Osteoblast (primary cell): Measurements from ENCODE around the gene SIAH2. TPM values are rescaled to one million over a fixed set of nuclear protein-coding genes. Genes with fewer than 3 reads are reported as not detected.

Experiments used
- DNase-seq: peaks from one replicate; pipeline ENCODE4 v3.0.0; 2011; ENCODE audit warnings: low spot score, mixed read lengths; ENCODE audit not compliant: insufficient read length; ENCODE audit errors: missing footprints
- H2AFZ ChIP-seq: 2 replicates; pipeline ENCODE4 v1.6.0; 2011; ENCODE audit warnings: mild to moderate bottlenecking, low read length
- H3K27ac ChIP-seq: 2 replicates; pipeline ENCODE4 v1.5.1; 2011; ENCODE audit warnings: mild to moderate bottlenecking, low read depth, low read length, moderate library complexity
- H3K27me3 ChIP-seq: 2 replicates; pipeline ENCODE4 v1.6.0; 2012; ENCODE audit warnings: mild to moderate bottlenecking, control low read depth, inconsistent platforms, low read length, moderate library complexity; ENCODE audit not compliant: insufficient read depth
- H3K36me3 ChIP-seq: 2 replicates; pipeline ENCODE4 v1.5.1; 2011; ENCODE audit warnings: mild to moderate bottlenecking, low read length, control low read depth, moderate library complexity; ENCODE audit not compliant: insufficient read depth
- H3K4me1 ChIP-seq: 2 replicates; pipeline ENCODE4 v1.5.1; 2011; ENCODE audit warnings: mild to moderate bottlenecking, low read length, control low read depth, moderate library complexity; ENCODE audit not compliant: insufficient read depth
- H3K4me2 ChIP-seq: 2 replicates; pipeline ENCODE4 v1.6.0; 2011; ENCODE audit warnings: mild to moderate bottlenecking, low read length; ENCODE audit not compliant: insufficient read depth
- H3K4me3 ChIP-seq: fragments of 200-600 bp; sonication (generic); 3 replicates; pipeline ENCODE4 v1.5.1; 2012; ENCODE audit warnings: mild to moderate bottlenecking, low read length, inconsistent platforms; ENCODE audit not compliant: insufficient read depth
- H3K79me2 ChIP-seq: 2 replicates; pipeline ENCODE4 v1.6.0; 2012; ENCODE audit warnings: mild to moderate bottlenecking, low read length, control low read depth, inconsistent platforms; ENCODE audit not compliant: insufficient read depth
- H3K9me3 ChIP-seq: 2 replicates; pipeline ENCODE4 v1.5.1; 2011; ENCODE audit warnings: low read depth, low read length, control low read depth
- H4K20me1 ChIP-seq: 2 replicates; pipeline ENCODE4 v1.6.0; 2012; ENCODE audit warnings: mild to moderate bottlenecking, low read length, control low read depth; ENCODE audit not compliant: insufficient read depth
- total RNA-seq: library from RNA; depleted of rRNA; stranded (reverse); fragments of >200 nt; gene quantifications from 2 replicates; pipeline ENCODE4 v1.2.3, GENCODE V29; 2012
- TF ChIP-seq, protein P1 (sequence below): IDR thresholded peaks from 2 replicates; pipeline ENCODE4 v1.5.1; 2011; ENCODE audit warnings: mild to moderate bottlenecking, low read depth, low read length, moderate library complexity; ENCODE audit errors: extremely low read depth

Gene SIAH2
- total RNA-seq, 1 donor, result 36.2 TPM

DNA sequence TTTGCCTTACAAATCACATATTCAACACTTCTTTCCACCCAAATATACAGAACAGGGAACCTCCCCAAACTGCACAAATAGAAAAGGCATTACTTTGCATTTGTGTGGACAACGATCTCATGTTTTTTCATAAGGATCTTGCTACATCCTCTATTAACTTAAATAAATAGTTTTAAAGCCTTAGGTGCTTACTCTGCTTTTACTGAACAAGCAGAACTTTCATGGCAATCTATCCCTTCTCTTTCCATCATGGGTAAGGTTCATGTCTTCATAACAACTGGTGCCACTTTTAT lies 18.1 kb downstream of the SIAH2 start:
- Histone ChIP-seq H3K4me1 (peaks cover 49% of the 10 kb centered on the region), H3K9me3 (no peaks in the 10 kb centered on the region), H3K27ac (peak overlapping the region; percentile 12), H3K4me3 (no peak overlapping the region), H2AFZ (no peak overlapping the region), H3K36me3 (peaks cover 13% of the 10 kb centered on the region), H3K27me3 (no peaks in the 10 kb centered on the region), H3K79me2 (peaks cover 91% of the 10 kb centered on the region), H4K20me1 (peaks cover 55% of the 10 kb centered on the region), H3K4me2 (no peak overlapping the region)
- TF ChIP-seq, protein P1, sequence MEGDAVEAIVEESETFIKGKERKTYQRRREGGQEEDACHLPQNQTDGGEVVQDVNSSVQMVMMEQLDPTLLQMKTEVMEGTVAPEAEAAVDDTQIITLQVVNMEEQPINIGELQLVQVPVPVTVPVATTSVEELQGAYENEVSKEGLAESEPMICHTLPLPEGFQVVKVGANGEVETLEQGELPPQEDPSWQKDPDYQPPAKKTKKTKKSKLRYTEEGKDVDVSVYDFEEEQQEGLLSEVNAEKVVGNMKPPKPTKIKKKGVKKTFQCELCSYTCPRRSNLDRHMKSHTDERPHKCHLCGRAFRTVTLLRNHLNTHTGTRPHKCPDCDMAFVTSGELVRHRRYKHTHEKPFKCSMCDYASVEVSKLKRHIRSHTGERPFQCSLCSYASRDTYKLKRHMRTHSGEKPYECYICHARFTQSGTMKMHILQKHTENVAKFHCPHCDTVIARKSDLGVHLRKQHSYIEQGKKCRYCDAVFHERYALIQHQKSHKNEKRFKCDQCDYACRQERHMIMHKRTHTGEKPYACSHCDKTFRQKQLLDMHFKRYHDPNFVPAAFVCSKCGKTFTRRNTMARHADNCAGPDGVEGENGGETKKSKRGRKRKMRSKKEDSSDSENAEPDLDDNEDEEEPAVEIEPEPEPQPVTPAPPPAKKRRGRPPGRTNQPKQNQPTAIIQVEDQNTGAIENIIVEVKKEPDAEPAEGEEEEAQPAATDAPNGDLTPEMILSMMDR, result no peak
- DNase-seq, result no peak

DNA sequence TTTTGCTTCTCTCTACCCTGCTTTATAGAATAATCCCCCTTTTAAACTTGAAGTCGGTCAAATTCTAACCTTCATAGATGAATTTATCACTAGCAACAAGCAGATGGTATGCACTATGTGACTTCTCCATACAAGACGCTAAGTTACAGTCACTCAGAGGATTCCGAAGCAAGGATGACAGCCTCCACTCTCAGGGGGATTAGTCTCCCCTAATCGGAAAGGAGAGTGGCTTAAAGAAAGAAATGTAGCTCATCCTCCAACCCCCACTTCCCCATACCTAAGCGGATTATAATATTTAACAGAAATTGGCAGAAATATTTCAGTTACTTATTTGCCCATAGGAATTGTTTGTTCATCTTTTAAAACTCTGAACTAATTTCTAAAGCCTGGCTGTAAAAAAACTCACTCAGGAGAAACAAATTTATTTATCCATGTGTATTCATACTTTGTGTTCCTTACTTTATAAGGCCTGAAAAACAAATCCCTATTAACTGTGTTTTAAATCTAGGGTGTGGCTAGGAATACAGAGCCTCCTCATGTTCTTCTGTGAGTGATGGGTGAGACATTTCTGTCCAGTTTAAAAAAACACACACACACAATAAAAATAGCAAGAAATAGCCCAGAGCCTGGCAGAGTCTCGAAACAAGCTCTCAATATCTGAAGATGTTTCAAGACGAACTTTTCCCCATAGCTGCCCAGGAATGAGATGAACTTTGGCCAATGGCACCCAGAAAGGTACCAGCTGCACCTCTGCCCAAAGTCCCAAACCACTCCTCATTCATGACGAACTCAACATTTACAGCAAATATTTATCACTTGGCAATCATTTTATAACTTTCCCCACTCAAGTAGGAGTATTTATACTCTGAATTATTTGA lies 18.7 kb downstream of the SIAH2 start:
- peaks cover 13% of the 10 kb centered on the region for H3K36me3 ChIP-seq
- H3K27me3 ChIP-seq, result no peaks in the 10 kb centered on the region
- H3K4me1 ChIP-seq, result peaks cover 46% of the 10 kb centered on the region
- no peak overlapping the region for H3K4me2 ChIP-seq
- H4K20me1 ChIP-seq, result peaks cover 51% of the 10 kb centered on the region
- TF ChIP-seq, protein P1, result no peak
- H3K9me3 ChIP-seq, result no peaks in the 10 kb centered on the region
- peak overlapping the region; percentile 12 for H3K27ac ChIP-seq
- no peak for DNase-seq
- H2AFZ ChIP-seq, result no peak overlapping the region
- H3K79me2 ChIP-seq, result peaks cover 85% of the 10 kb centered on the region
- H3K4me3 ChIP-seq, result no peak overlapping the region

DNA sequence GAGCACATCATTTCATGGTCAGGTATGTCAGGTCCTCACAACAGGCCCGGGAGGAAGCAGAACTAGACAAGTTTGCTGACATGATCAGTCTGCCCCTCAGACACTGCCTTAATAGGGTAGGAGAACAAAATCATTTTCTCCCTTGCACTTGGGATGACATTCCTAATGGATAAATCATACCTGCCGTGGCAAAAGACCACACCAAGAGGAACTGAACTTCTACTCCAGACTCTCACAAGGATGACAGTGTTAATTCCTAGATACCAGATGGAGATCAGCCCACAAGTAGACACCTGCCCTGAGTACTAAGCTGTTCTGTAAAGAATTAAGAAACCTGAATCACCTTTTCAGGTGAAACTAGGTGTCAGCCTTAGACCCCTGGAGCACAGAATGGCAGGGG lies 19.5 kb downstream of the SIAH2 start:
- Histone ChIP-seq H3K36me3 (peaks cover 13% of the 10 kb centered on the region), H3K79me2 (peaks cover 78% of the 10 kb centered on the region), H3K27me3 (no peaks in the 10 kb centered on the region), H3K27ac (no peak overlapping the region), H3K4me3 (no peak overlapping the region), H3K4me1 (peaks cover 44% of the 10 kb centered on the region), H3K4me2 (no peak overlapping the region), H4K20me1 (peaks cover 47% of the 10 kb centered on the region), H2AFZ (no peak overlapping the region), H3K9me3 (no peaks in the 10 kb centered on the region)
- DNase-seq, result no peak
- TF ChIP-seq, protein P1, result no peak

DNA sequence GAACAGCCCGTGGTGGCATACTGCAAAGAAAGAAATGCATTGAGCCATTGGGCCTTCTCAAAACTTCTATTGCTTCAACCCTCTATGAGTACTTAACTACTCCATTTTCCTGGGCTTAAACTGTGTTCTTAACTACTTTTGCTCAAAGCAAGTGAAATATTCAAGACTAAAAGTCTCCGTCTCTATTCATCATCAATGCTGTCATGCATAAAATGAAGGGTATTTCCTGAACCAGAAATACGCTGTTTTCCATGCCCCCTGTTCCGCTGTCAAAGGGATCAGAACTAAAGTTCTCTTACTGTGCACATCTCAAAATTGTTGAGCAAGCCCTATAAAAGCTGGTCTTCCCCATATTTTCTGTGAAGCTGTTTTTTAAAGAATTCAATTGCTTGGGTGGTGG lies 20.3 kb downstream of the SIAH2 start:
- peaks cover 47% of the 10 kb centered on the region for H4K20me1 ChIP-seq
- no peak overlapping the region for H3K4me2 ChIP-seq
- H3K36me3 ChIP-seq, result peaks cover 13% of the 10 kb centered on the region
- H3K79me2 ChIP-seq, result peaks cover 69% of the 10 kb centered on the region
- TF ChIP-seq, protein P1, result no peak
- H3K27me3 ChIP-seq, result no peaks in the 10 kb centered on the region
- H3K4me1 ChIP-seq, result peaks cover 46% of the 10 kb centered on the region
- no peak for DNase-seq
- H2AFZ ChIP-seq, result no peak overlapping the region
- no peaks in the 10 kb centered on the region for H3K9me3 ChIP-seq
- H3K27ac ChIP-seq, result no peak overlapping the region
- H3K4me3 ChIP-seq, result no peak overlapping the region
